Activated naive CD4-positive, alpha-beta T cell treated with anti-CD3 and anti-CD28 coated beads for 36 hours (primary cell): ENCODE results near the gene FOS. TPM values are rescaled to one million over a fixed set of nuclear protein-coding genes. Genes with fewer than 3 reads are reported as not detected.
A peak's percentile ranks its signal among the peaks of the same experiment; 100 is the strongest.
"Not testable (repeated sequence)": the region's sequence is repeated elsewhere in the genome, so short reads cannot be mapped to it uniquely, and the experiment has no call there.

Source experiments
- CTCF ChIA-PET: fragments of 350-600 bp; sonication (Branson Sonifier 250); formaldehyde crosslinking; loops from one replicate; lab custom pipeline; 2021; ENCODE audit warnings: antibody characterized with exemption; lab: Charles Lee
- DNase-seq: peaks from one replicate; pipeline ENCODE4 v3.0.0-alpha.2; 2020
- H3K27ac Mint-ChIP-seq: one replicate; pipeline ENCODE4 v1.8.0; 2021; ENCODE audit warnings: mild to moderate bottlenecking, mixed read lengths
- H3K27me3 Mint-ChIP-seq: one replicate; pipeline ENCODE4 v1.8.0; 2021; ENCODE audit warnings: low read depth, mixed read lengths
- H3K36me3 Mint-ChIP-seq: one replicate; pipeline ENCODE4 v1.8.0; 2021; ENCODE audit warnings: low read depth, mixed read lengths
- H3K4me1 Mint-ChIP-seq: one replicate; pipeline ENCODE4 v1.8.0; 2021; ENCODE audit warnings: low read depth, mixed read lengths
- H3K4me3 Mint-ChIP-seq: one replicate; pipeline ENCODE4 v1.8.0; 2021; ENCODE audit warnings: mild to moderate bottlenecking, moderate library complexity, mixed read lengths
- H3K9me3 Mint-ChIP-seq: one replicate; pipeline ENCODE4 v1.8.0; 2021; ENCODE audit warnings: mixed read lengths
- intact Hi-C: fragments of 100-400 bp; cut with micrococcal nuclease; formaldehyde crosslinking; loops from one replicate; pipeline ENCODE4 v1.15.1; 2023
- total RNA-seq, 2 experiments: library from RNA; stranded (reverse); gene quantifications; one replicate each; pipeline ENCODE4 v1.2.3, GENCODE V29; 2021

The FOS gene
- total RNA-seq, 2 experiments from 2014 or later = 34.5 to 35.7 TPM

DNA sequence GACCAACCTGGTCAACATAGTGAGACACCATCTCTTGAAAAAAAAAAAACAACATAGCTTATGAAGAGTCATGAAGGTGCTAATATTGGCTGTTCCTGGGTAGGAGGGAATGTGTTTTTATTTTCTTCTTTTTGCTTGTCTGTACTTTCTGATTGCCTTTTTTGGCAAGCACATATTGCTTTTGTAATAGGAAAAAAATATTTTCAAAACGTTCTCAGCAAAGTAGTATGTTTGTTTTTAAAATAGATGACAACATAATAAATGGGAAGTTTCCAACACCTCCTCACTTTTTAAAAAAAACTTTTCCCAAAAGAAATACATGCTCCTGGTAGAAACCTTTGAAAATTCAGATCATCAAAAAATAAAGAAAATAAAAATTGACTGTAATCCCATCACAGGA is 20.9 kb downstream of the FOS start:
- Mint-ChIP-seq H3K27me3 (no peaks in the 10 kb centered on the region), H3K36me3 (no peaks in the 10 kb centered on the region), H3K4me1 (peaks cover 38% of the 10 kb centered on the region), H3K27ac (no peak overlapping the region), H3K4me3 (no peak overlapping the region), H3K9me3 (no peaks in the 10 kb centered on the region)
- DNase-seq = no peak
- CTCF ChIA-PET = interaction anchor here (0.6 to 6.3 kb wide), 8 partner anchors 8 to 357 kb away, joined by 3 to 78 read pairs (median 4); no protein-coding TSS in a partner anchor
- intact Hi-C loops = no loop called here

GRCh38 chr14:75301666-75302325 is 23.2 kb downstream of the FOS start:
- Mint-ChIP-seq H3K27ac (peak overlapping the region; percentile 51), H3K4me1 (peaks cover 21% of the 10 kb centered on the region), H3K27me3 (no peaks in the 10 kb centered on the region), H3K9me3 (no peaks in the 10 kb centered on the region), H3K4me3 (no peak overlapping the region), H3K36me3 (no peaks in the 10 kb centered on the region)
- intact Hi-C loops = loop anchor here (2.0 to 10.0 kb wide), 5 partner anchors 249 to 693 kb away; partner anchors contain the start of genes IFT43, MLH3 and TGFB3
- peak; percentile 64 for DNase-seq
- CTCF ChIA-PET = interaction anchor here (0.6 to 12.5 kb wide), 18 partner anchors 27 to 441 kb away, joined by 3 to 131 read pairs (median 4); no protein-coding TSS in a partner anchor

DNA sequence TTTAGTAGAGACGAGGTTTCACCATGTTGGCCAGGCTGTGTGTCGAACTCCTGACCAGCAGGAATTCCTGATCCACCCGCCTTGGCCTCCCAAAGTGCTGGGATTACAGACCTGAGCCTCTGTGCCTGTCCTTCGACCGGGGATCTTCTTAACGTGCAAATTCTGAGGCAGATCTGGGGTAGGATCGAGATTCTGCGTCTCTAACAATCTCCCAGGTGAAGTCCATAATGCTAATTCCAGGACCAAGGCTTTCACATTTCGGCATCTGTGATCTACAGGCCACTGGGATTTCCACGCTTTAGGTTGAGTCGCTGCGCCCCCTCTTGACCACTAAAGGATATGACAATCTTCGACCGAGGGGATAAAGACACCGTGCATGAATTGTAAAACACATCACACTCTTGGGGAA is 24.8 kb downstream of the FOS start:
- H3K36me3 Mint-ChIP-seq = no peaks in the 10 kb centered on the region
- H3K27ac Mint-ChIP-seq = no peak overlapping the region
- H3K4me3 Mint-ChIP-seq = no peak overlapping the region
- CTCF ChIA-PET = interaction anchor here (0.7 to 12.5 kb wide), 20 partner anchors 8 to 443 kb away, joined by 3 to 131 read pairs (median 4); no protein-coding TSS in a partner anchor
- peaks cover 28% of the 10 kb centered on the region for H3K4me1 Mint-ChIP-seq
- peak; percentile 72 for DNase-seq
- no peaks in the 10 kb centered on the region for H3K27me3 Mint-ChIP-seq
- intact Hi-C loops = loop anchor here (1.0 to 10.0 kb wide), 8 partner anchors 8 to 695 kb away; partner anchors contain the start of genes IFT43, MLH3 and TGFB3
- H3K9me3 Mint-ChIP-seq = no peaks in the 10 kb centered on the region

DNA sequence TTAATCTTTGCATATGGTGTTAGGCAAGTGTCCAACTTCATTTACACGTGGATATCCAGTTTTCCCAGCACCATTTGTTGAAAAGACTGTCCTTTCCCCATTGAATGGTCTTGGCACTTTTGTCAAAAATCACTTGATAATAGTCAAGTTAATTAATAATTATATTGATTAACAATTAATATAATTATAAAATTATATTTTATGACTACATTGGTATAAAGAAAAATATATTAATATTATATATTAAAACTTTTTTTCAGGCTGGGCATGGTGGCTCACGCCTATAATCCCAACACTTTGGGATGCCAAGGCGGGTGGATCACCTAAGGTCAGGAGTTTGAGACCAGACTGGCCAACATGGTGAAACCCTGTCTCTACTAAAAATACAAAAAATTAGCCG is 27.8 kb downstream of the FOS start:
- not testable (repeated sequence) for H3K9me3 Mint-ChIP-seq, H3K27ac Mint-ChIP-seq, DNase-seq, H3K4me3 Mint-ChIP-seq, H3K27me3 Mint-ChIP-seq, H3K36me3 Mint-ChIP-seq
- intact Hi-C loops = loop anchor here (10.0 kb wide), 1 partner anchor 678 kb away; the partner anchor contains the start of genes IFT43 and TGFB3
- CTCF ChIA-PET = interaction anchor here (0.6 to 12.5 kb wide), 13 partner anchors 11 to 354 kb away, joined by 3 to 131 read pairs (median 3); partner anchors contain the start of genes ERG28 and TTLL5
- H3K4me1 Mint-ChIP-seq = peaks cover 21% of the 10 kb centered on the region

DNA sequence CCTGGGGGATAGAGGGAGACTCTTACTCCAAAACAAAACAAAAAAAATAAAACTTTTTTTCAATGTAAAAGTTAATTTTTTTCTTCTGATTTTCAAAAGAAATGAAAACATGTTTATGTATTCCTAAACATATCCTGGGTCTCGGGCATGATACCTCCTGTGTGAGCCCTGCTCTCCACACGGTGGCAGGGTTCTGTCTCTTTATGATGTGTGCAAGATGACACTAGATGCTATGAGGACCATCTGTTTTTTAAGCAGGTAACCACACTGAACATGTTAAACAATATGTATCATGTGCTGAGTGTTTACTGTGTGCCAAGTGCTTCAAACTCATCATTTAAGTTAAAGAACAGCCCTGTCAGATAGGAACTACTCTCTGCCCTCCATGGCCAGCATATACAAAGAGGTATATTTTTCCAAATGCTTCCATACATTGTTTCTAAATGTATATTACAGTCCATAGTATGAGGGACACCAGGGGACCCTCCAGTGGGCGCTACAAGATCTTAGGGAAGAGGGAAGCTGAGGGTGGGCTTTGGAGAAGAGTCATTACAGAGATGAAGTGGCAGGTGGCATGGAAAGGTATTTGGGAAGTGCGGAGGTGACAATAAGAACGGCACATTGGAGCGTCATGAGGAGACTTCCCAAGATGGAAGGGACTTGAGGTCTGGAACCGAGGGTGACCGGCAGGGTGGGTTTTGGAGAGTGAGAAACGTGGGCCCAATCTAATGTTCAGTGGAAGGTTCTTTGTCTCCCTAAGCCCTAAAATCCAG is 28.5 kb downstream of the FOS start:
- Mint-ChIP-seq H3K4me1 (peaks cover 14% of the 10 kb centered on the region), H3K27me3 (no peaks in the 10 kb centered on the region), H3K36me3 (no peaks in the 10 kb centered on the region), H3K27ac (no peak overlapping the region), H3K9me3 (no peaks in the 10 kb centered on the region), H3K4me3 (no peak overlapping the region)
- DNase-seq = peak; percentile 58
- CTCF ChIA-PET = interaction anchor here (0.5 to 12.5 kb wide), 16 partner anchors 10 to 349 kb away, joined by 3 to 131 read pairs (median 4); no protein-coding TSS in a partner anchor
- intact Hi-C loops = loop anchor here (1.0 to 10.0 kb wide), 6 partner anchors 147 to 678 kb away; partner anchors contain the start of genes IFT43 and TGFB3

GRCh38 chr14:75307700-75308379 is 29.2 kb downstream of the FOS start:
- Mint-ChIP-seq H3K27ac (no peak overlapping the region), H3K9me3 (no peaks in the 10 kb centered on the region), H3K4me3 (no peak overlapping the region), H3K36me3 (no peaks in the 10 kb centered on the region), H3K4me1 (peaks cover 11% of the 10 kb centered on the region), H3K27me3 (no peaks in the 10 kb centered on the region)
- intact Hi-C loops = loop anchor here (1.0 to 10.0 kb wide), 7 partner anchors 27 to 677 kb away; partner anchors contain the start of genes IFT43 and TGFB3
- DNase-seq = peak; percentile 88
- CTCF ChIA-PET = interaction anchor here (0.5 to 12.5 kb wide), 19 partner anchors 9 to 348 kb away, joined by 3 to 131 read pairs (median 4); no protein-coding TSS in a partner anchor

DNA sequence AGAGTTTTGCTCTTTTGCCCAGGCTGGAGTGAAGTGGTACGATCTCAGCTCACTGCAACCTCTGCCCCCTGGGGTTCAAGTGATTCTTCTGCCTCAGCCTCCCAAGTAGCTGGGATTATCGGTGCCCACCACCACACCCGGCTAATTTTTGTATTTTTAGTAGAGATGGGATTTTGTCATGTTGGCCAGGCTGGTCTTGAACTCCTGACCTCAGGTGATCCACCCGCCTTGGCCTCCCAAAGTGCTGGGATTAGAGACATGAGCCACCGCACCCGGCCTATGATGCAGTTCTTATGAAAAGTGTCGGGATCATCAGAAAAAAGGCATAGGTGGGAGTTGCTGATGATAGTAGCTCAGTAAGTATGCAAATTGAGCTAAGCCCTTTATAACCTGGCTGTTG is 30.4 kb downstream of the FOS start:
- not testable (repeated sequence) for H3K4me3 Mint-ChIP-seq, DNase-seq, H3K36me3 Mint-ChIP-seq, H3K4me1 Mint-ChIP-seq, H3K27ac Mint-ChIP-seq, H3K27me3 Mint-ChIP-seq, H3K9me3 Mint-ChIP-seq
- intact Hi-C loops = loop anchor here (2.0 to 10.0 kb wide), 2 partner anchors 26 to 676 kb away; partner anchors contain the start of genes IFT43 and TGFB3
- CTCF ChIA-PET = interaction anchor here (0.6 to 12.5 kb wide), 21 partner anchors 12 to 345 kb away, joined by 3 to 131 read pairs (median 3); no protein-coding TSS in a partner anchor

GRCh38 chr14:75309561-75309960 is 30.9 kb downstream of the FOS start:
- not testable (repeated sequence) for DNase-seq, H3K9me3 Mint-ChIP-seq, H3K4me1 Mint-ChIP-seq, H3K27me3 Mint-ChIP-seq, H3K27ac Mint-ChIP-seq, H3K36me3 Mint-ChIP-seq, H3K4me3 Mint-ChIP-seq
- CTCF ChIA-PET = interaction anchor here (0.7 to 12.5 kb wide), 14 partner anchors 47 to 345 kb away, joined by 3 to 131 read pairs (median 3); no protein-coding TSS in a partner anchor
- intact Hi-C loops = loop anchor here (2.0 to 10.0 kb wide), 2 partner anchors 25 to 675 kb away; partner anchors contain the start of genes IFT43 and TGFB3

DNA sequence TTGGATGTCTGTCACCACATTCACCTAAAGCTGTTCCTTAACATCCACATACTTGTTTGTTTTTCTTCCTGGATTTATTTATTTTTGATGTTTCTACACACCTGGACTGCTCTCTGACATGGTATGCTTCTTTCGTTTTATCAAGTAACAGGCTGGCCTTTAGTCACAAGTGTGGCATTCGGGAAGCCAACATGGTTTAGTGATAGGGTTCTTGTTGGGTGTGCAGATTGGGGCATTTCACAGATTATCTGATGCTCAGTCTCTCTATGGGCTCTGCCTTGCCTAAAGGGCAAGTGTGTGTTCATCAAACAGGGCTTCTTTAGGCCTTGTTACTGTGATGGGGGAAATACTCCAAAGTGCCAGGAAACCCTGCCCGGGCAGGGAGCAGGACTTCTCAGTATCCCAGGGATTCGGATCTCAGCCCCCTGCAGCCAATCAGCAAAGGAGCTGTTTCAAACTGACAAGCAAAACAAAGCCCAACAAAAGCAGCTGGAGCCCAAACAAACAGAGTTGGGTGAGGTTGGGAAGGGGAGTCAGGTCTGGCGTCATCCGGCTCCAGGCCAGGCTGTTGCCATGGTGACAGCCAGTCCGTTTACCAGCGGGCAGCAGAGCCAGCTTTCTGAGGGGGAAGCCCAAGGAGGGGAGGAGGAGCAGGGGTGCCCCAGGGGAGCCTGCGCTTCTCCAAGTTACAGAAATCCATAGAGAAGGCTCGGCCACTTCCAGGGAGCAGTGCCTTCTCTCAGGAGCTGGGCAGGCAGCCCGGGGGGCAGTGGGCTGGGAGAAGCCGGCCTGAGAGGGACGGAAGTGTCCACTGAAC is 31.9 kb downstream of the FOS start:
- no peaks in the 10 kb centered on the region for H3K9me3 Mint-ChIP-seq
- H3K27me3 Mint-ChIP-seq = no peaks in the 10 kb centered on the region
- no peak overlapping the region for H3K27ac Mint-ChIP-seq
- CTCF ChIA-PET = interaction anchor here (0.6 to 12.5 kb wide), 7 partner anchors 9 to 267 kb away, joined by 4 to 131 read pairs (median 4); no protein-coding TSS in a partner anchor
- intact Hi-C loops = no loop called here
- DNase-seq = no peak
- H3K4me1 Mint-ChIP-seq = peaks cover 6% of the 10 kb centered on the region
- no peak overlapping the region for H3K4me3 Mint-ChIP-seq
- no peaks in the 10 kb centered on the region for H3K36me3 Mint-ChIP-seq

DNA sequence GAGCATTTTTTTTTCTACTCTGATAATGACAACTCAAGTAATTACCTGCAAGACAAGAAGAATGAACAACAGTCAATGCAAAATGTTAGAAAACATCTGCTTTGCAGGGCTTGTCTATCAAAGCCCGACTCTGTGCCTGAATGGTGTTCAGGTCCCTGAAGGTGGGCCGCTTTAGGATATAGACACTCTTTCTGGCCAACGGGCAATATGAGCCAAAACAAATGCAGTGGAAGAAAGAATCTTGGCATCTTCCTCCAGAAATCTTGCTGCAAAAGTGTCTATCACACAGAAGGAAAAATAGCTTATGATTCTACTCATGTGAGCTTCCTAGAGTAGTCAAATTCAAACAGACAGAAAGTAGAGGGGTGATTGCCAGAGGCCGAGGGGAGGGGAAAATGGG is 32.7 kb downstream of the FOS start:
- Mint-ChIP-seq H3K9me3 (no peaks in the 10 kb centered on the region), H3K4me3 (no peak overlapping the region), H3K27me3 (no peaks in the 10 kb centered on the region), H3K36me3 (no peaks in the 10 kb centered on the region), H3K27ac (no peak overlapping the region), H3K4me1 (peaks cover 6% of the 10 kb centered on the region)
- DNase-seq = no peak
- intact Hi-C loops = no loop called here
- CTCF ChIA-PET = interaction anchor here (1.4 to 12.5 kb wide), 4 partner anchors 8 to 266 kb away, joined by 4 to 131 read pairs (median 19); no protein-coding TSS in a partner anchor
